ENCODE data around the gene DHRS12.

The DHRS12 gene

GRCh38 chr13:51784097-51784496 lies 19.9 kb downstream of the DHRS12 start:
- in situ Hi-C loops (cut with MboI; ENCODE audit: low sequenced_read_pairs, unreplicated experiment) = loop anchor here (25.0 kb wide), 1 partner anchor 497 kb away; no protein-coding TSS in a partner anchor
- no peak for DNase-seq (ENCODE audit: low spot score)
- TF ChIP-seq, protein P1, sequence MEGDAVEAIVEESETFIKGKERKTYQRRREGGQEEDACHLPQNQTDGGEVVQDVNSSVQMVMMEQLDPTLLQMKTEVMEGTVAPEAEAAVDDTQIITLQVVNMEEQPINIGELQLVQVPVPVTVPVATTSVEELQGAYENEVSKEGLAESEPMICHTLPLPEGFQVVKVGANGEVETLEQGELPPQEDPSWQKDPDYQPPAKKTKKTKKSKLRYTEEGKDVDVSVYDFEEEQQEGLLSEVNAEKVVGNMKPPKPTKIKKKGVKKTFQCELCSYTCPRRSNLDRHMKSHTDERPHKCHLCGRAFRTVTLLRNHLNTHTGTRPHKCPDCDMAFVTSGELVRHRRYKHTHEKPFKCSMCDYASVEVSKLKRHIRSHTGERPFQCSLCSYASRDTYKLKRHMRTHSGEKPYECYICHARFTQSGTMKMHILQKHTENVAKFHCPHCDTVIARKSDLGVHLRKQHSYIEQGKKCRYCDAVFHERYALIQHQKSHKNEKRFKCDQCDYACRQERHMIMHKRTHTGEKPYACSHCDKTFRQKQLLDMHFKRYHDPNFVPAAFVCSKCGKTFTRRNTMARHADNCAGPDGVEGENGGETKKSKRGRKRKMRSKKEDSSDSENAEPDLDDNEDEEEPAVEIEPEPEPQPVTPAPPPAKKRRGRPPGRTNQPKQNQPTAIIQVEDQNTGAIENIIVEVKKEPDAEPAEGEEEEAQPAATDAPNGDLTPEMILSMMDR (IDR thresholded peaks at IDR 0.05; ENCODE audit: borderline replicate concordance, control extremely low read depth, extremely low read depth, insufficient read depth, missing control alignments) = no peak

DNA sequence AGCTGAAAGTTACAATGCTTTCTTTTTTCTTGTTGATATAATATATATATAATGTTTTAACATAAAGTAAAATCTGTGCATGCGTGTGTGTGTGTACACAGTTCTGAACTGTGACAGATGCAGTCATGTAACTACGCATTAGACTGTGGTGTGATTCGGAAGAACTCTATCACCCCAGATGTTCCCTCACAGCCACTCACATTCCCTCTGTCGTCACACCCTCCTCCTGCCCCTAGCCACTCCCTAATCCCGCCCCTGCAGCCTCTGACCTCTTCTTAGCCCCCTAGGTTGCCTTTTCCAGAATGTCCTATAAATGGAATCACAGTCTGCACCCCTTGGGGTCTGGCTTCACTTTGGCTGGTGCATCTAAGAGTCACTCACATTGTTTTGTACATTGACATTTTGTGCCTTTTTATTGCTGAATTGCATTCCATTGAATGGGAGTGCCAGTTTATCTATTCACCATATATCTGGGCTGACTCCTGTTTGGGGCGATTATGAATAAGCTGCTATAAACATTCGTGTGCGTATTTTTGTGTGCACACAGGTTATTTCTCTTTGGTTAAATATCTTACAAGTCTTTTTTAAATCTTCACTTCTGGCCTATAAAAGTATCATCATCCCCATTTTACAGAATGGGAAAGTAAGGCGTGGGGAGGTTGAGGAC lies 20.4 kb downstream of the DHRS12 start:
- in situ Hi-C loops (cut with MboI; ENCODE audit: low sequenced_read_pairs, unreplicated experiment) = loop anchor here (25.0 kb wide), 1 partner anchor 496 kb away; no protein-coding TSS in a partner anchor
- no peak for DNase-seq (ENCODE audit: low spot score)
- TF ChIP-seq, protein P1 (IDR thresholded peaks at IDR 0.05; ENCODE audit: borderline replicate concordance, control extremely low read depth, extremely low read depth, insufficient read depth, missing control alignments) = no peak

GRCh38 chr13:51782026-51782710 lies 21.8 kb downstream of the DHRS12 start:
- in situ Hi-C loops (cut with MboI; ENCODE audit: low sequenced_read_pairs, unreplicated experiment) = loop anchor here (25.0 kb wide), 1 partner anchor 495 kb away; no protein-coding TSS in a partner anchor
- no peak for DNase-seq (ENCODE audit: low spot score)
- TF ChIP-seq, protein P1 (IDR thresholded peaks at IDR 0.05; ENCODE audit: borderline replicate concordance, control extremely low read depth, extremely low read depth, insufficient read depth, missing control alignments) = no peak

- in situ Hi-C loops (cut with MboI; ENCODE audit: low sequenced_read_pairs, unreplicated experiment) = loop anchor here (25.0 kb wide), 1 partner anchor 494 kb away; no protein-coding TSS in a partner anchor
- peak; percentile 53 for DNase-seq (ENCODE audit: low spot score)
- TF ChIP-seq, protein P1 (IDR thresholded peaks at IDR 0.05; ENCODE audit: borderline replicate concordance, control extremely low read depth, extremely low read depth, insufficient read depth, missing control alignments) = peak; percentile 31
Measured at GRCh38 chr13:51781246-51782022, 22.5 kb downstream of the DHRS12 start.

DNA sequence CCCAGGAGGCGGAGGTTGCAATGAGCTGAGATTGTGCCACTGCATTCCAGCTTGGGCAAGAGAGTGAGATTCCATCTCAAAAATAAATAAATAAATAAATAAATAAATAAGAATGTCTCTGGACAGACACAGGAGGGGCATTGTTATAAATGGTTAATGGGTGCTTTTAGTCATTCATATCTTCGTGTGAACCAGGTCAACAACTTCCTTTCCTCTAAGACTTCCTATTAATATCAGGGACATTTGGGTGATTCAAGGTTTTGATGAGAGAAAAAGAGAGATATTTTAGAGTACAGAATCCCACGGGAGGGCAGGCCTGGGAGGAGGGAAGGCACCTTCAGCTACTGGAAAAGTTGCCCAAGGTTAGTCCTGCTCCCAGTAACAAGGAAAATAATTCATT lies 23.9 kb downstream of the DHRS12 start:
- DNase-seq (ENCODE audit: low spot score) = no peak
- in situ Hi-C loops (cut with MboI; ENCODE audit: low sequenced_read_pairs, unreplicated experiment) = loop anchor here (25.0 kb wide), 1 partner anchor 493 kb away; no protein-coding TSS in a partner anchor
- TF ChIP-seq, protein P1 (IDR thresholded peaks at IDR 0.05; ENCODE audit: borderline replicate concordance, control extremely low read depth, extremely low read depth, insufficient read depth, missing control alignments) = no peak

GRCh38 chr13:51778392-51778791 lies 25.6 kb downstream of the DHRS12 start:
- TF ChIP-seq, protein P1 (IDR thresholded peaks at IDR 0.05; ENCODE audit: borderline replicate concordance, control extremely low read depth, extremely low read depth, insufficient read depth, missing control alignments) = no peak
- in situ Hi-C loops (cut with MboI; ENCODE audit: low sequenced_read_pairs, unreplicated experiment) = loop anchor here (25.0 kb wide), 1 partner anchor 491 kb away; no protein-coding TSS in a partner anchor

More at GRCh38 chr13:51778392-51778791, 25.6 kb downstream of the DHRS12 start:
- no peak for DNase-seq (ENCODE audit: low spot score)

Data from GM13976 (cell line).